Esophagus squamous epithelium (tissue), 5 donors: ENCODE results near the gene PREX1. TPM values are rescaled to one million over a fixed set of nuclear protein-coding genes. Genes with fewer than 3 reads are reported as not detected.

Source experiments
- DNase-seq: peaks from one replicate; lab custom pipeline; 2025; lab: John Stamatoyannopoulos, UW
- H3K27ac ChIP-seq, 4 donors: fragments of 200-600 bp; sonication (generic); one replicate each; pipeline ENCODE4 v1.5.1; 2016 to 2019; ENCODE audit warnings: mild to moderate bottlenecking in 1 of 4
- H3K27me3 ChIP-seq, 4 donors: fragments of 200-600 bp; sonication (generic); 1 replicate in 3 of 4; 2 replicates in 1 of 4; pipeline versions ENCODE4 v1.5.1 to v1.6.0; 2017 to 2021; ENCODE audit warnings: antibody characterized with exemption in 1 of 4
- H3K36me3 ChIP-seq, 3 donors: fragments of 200-600 bp; sonication (generic); one replicate each; pipeline ENCODE4 v1.5.1; 2016 to 2019
- H3K4me1 ChIP-seq, 3 donors: fragments of 200-600 bp; sonication (generic); one replicate each; pipeline ENCODE4 v1.5.1; 2017 to 2019
- H3K4me3 ChIP-seq, 4 donors: fragments of 200-600 bp; sonication (generic); 1 replicate in 3 of 4; 2 replicates in 1 of 4; pipeline ENCODE4 v1.5.1; 2016 to 2019; ENCODE audit warnings: mild to moderate bottlenecking in 2 of 4, moderate library complexity in 1 of 4
- H3K9me3 ChIP-seq, 3 donors: fragments of 200-600 bp; sonication (generic); one replicate each; pipeline ENCODE4 v1.5.1; 2016 to 2019
- POLR2A ChIP-seq, 4 donors: fragments of 450-650 bp; IDR thresholded peaks; one replicate each; pipeline ENCODE4 v1.6.1; 2017; ENCODE audit warnings: antibody characterized with exemption in 4 of 4, mild to moderate bottlenecking in 4 of 4, moderate library complexity in 3 of 4
- WGBS, 2 donors: methylation state at CpG; one replicate each; pipeline ENCODE4 v1.1.5; 2018; 5-methylcytosine and 5-hydroxymethylcytosine counted together
- intact Hi-C: fragments of 100-400 bp; cut with DNase I; formaldehyde crosslinking; loops from one replicate; pipeline ENCODE4 v1.15.0; 2022
- total RNA-seq, 4 donors: library from RNA; depleted of rRNA; stranded (reverse); fragments of >200 nt; gene quantifications; one replicate each; pipeline ENCODE4 v1.1.0, GENCODE V29; 2016
- TF ChIP-seq, protein P1 (sequence below), 6 experiments: fragments of 450-650 bp in 4 of 6; fragments of 200-600 bp in 2 of 6; sonication (generic) in 2 of 6; IDR thresholded peaks; one replicate each; pipeline ENCODE4 v1.5.1; 2016 to 2019; ENCODE audit warnings: antibody characterized with exemption in 6 of 6, mild to moderate bottlenecking in 4 of 6, moderate library complexity in 4 of 6
- donor health status: DM: yes; HTN: yes; CAD: no.

PREX1 gene
- total RNA-seq, 4 donors from 2014 or later, result 4.9 to 25.9 (median 8.9) TPM

GRCh38 chr20:48841875-48842529 is 14.2 kb upstream of the PREX1 start:
- peaks cover 0 to 4% (median 0%) of the 10 kb centered on the region in 3 donors for H3K4me1 ChIP-seq
- H3K27ac ChIP-seq, result no peak overlapping the region
- no peak overlapping the region for H3K4me3 ChIP-seq
- no peak for DNase-seq
- peaks cover 0 to 15% (median 0%) of the 10 kb centered on the region in 4 donors for H3K27me3 ChIP-seq
- WGBS, 2 donors, result 46 to 59% methylated on average over 4 of the region's 4 CpGs
- H3K36me3 ChIP-seq, result no peaks in the 10 kb centered on the region
- no peaks in the 10 kb centered on the region for H3K9me3 ChIP-seq
- TF ChIP-seq, protein P1, sequence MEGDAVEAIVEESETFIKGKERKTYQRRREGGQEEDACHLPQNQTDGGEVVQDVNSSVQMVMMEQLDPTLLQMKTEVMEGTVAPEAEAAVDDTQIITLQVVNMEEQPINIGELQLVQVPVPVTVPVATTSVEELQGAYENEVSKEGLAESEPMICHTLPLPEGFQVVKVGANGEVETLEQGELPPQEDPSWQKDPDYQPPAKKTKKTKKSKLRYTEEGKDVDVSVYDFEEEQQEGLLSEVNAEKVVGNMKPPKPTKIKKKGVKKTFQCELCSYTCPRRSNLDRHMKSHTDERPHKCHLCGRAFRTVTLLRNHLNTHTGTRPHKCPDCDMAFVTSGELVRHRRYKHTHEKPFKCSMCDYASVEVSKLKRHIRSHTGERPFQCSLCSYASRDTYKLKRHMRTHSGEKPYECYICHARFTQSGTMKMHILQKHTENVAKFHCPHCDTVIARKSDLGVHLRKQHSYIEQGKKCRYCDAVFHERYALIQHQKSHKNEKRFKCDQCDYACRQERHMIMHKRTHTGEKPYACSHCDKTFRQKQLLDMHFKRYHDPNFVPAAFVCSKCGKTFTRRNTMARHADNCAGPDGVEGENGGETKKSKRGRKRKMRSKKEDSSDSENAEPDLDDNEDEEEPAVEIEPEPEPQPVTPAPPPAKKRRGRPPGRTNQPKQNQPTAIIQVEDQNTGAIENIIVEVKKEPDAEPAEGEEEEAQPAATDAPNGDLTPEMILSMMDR (IDR thresholded peaks at IDR 0.05), result no peak
- TF ChIP-seq POLR2A (IDR thresholded peaks at IDR 0.05), result no peak
- intact Hi-C loops, result no loop called here

DNA sequence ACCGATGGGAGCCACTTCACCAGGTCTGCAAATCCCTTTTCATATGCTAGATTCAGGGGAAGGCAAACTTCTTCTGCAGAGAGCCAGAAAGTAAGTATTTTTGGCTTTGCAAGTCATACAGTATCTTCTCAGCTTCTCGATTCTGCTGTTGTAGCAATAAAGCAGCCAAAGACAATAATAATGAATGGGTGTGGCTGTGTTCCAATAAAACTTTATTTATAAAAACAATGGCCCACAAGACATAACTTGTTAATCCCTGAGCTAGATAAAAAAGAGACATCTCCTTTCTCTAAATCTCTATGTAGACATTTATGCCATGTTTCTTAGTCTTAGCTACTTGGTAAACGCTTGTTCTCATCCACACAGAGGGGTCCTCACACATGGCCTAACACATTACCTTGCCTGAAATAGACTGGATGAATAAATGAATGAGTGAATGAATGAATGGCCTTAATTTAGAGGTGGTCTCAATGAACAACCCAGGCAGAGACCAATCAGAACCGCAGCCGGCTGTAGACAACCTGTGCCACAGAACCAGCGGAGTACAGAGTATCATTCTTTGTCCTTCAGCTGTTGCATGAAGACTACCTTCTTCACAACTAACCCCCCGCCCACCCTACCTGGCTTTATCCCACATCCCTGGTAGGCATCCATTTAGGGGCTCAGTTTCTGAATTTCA is 13.5 kb upstream of the PREX1 start:
- intact Hi-C loops, result no loop called here
- Histone ChIP-seq H3K27me3 (peaks cover 0 to 12% (median 0%) of the 10 kb centered on the region in 4 donors), H3K4me1 (no peaks in the 10 kb centered on the region), H3K4me3 (no peak overlapping the region), H3K36me3 (no peaks in the 10 kb centered on the region), H3K27ac (no peak overlapping the region), H3K9me3 (no peaks in the 10 kb centered on the region)
- no peak for DNase-seq
- WGBS, 2 donors, result 64 to 68% methylated on average over 7 of the region's 7 CpGs
- TF ChIP-seq, protein P1 (IDR thresholded peaks at IDR 0.05), result no peak
- TF ChIP-seq POLR2A (IDR thresholded peaks at IDR 0.05), result no peak

GRCh38 chr20:48839154-48839917 is 11.5 kb upstream of the PREX1 start:
- Histone ChIP-seq H3K27ac (no peak overlapping the region), H3K4me3 (no peak overlapping the region), H3K27me3 (peaks cover 0 to 13% (median 0%) of the 10 kb centered on the region in 4 donors), H3K9me3 (no peaks in the 10 kb centered on the region), H3K36me3 (no peaks in the 10 kb centered on the region), H3K4me1 (no peaks in the 10 kb centered on the region)
- DNase-seq, result no peak
- WGBS, 2 donors, result 68 to 77% methylated on average over 11 of the region's 11 CpGs
- intact Hi-C loops, result no loop called here
- TF ChIP-seq POLR2A (IDR thresholded peaks at IDR 0.05), result no peak
- TF ChIP-seq, protein P1 (IDR thresholded peaks at IDR 0.05), result no peak

DNA sequence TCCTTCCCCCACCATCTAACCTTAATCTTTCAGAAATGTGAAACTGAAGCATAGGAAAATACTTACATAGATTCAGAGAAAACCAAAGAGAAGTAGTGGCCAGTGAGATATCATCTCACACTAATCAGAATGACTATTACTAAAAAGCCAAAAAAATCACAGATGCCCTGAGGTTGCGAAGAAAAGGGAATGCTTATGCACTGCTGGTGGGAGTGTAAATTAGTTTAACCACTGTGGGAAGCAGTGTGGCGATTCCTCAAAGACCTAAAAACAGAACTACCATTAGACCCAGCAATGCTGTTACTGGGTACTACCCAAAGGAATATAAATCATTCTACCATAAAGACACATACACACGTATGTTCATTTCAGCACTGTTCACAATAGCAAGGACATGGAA is 9.2 kb upstream of the PREX1 start:
- intact Hi-C loops, result no loop called here
- H3K27me3 ChIP-seq, result peaks cover 0 to 9% (median 0%) of the 10 kb centered on the region in 4 donors
- no peak overlapping the region for H3K27ac ChIP-seq
- DNase-seq, result no peak
- no peaks in the 10 kb centered on the region for H3K36me3 ChIP-seq
- peaks cover under 1 to 10% (median 1%) of the 10 kb centered on the region in 3 donors for H3K4me1 ChIP-seq
- H3K4me3 ChIP-seq, result no peak overlapping the region
- H3K9me3 ChIP-seq, result no peaks in the 10 kb centered on the region
- TF ChIP-seq, protein P1 (IDR thresholded peaks at IDR 0.05), result no peak
- no peak for TF ChIP-seq POLR2A (IDR thresholded peaks at IDR 0.05)
- 83 to 90% methylated on average over 3 of the region's 3 CpGs for WGBS, 2 donors
